Measurements from ENCODE around the gene OSGEP.

Gene OSGEP

GRCh38 chr14:20400589-20400964 is 54.0 kb downstream of the OSGEP start:
- TF ChIP-seq POLR2AphosphoS5 (IDR thresholded peaks at IDR 0.05; ENCODE audit: low read depth) (no peak), GABPA (IDR thresholded peaks at IDR 0.05; ENCODE audit: low read depth) (no peak), SPI1 (IDR thresholded peaks at IDR 0.05; ENCODE audit: borderline replicate concordance, low read depth) (no peak)
- TF ChIP-seq, protein P1, sequence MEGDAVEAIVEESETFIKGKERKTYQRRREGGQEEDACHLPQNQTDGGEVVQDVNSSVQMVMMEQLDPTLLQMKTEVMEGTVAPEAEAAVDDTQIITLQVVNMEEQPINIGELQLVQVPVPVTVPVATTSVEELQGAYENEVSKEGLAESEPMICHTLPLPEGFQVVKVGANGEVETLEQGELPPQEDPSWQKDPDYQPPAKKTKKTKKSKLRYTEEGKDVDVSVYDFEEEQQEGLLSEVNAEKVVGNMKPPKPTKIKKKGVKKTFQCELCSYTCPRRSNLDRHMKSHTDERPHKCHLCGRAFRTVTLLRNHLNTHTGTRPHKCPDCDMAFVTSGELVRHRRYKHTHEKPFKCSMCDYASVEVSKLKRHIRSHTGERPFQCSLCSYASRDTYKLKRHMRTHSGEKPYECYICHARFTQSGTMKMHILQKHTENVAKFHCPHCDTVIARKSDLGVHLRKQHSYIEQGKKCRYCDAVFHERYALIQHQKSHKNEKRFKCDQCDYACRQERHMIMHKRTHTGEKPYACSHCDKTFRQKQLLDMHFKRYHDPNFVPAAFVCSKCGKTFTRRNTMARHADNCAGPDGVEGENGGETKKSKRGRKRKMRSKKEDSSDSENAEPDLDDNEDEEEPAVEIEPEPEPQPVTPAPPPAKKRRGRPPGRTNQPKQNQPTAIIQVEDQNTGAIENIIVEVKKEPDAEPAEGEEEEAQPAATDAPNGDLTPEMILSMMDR (IDR thresholded peaks at IDR 0.05; ENCODE audit: insufficient read depth, low read length) = no peak
- TF ChIP-seq, protein P2, sequence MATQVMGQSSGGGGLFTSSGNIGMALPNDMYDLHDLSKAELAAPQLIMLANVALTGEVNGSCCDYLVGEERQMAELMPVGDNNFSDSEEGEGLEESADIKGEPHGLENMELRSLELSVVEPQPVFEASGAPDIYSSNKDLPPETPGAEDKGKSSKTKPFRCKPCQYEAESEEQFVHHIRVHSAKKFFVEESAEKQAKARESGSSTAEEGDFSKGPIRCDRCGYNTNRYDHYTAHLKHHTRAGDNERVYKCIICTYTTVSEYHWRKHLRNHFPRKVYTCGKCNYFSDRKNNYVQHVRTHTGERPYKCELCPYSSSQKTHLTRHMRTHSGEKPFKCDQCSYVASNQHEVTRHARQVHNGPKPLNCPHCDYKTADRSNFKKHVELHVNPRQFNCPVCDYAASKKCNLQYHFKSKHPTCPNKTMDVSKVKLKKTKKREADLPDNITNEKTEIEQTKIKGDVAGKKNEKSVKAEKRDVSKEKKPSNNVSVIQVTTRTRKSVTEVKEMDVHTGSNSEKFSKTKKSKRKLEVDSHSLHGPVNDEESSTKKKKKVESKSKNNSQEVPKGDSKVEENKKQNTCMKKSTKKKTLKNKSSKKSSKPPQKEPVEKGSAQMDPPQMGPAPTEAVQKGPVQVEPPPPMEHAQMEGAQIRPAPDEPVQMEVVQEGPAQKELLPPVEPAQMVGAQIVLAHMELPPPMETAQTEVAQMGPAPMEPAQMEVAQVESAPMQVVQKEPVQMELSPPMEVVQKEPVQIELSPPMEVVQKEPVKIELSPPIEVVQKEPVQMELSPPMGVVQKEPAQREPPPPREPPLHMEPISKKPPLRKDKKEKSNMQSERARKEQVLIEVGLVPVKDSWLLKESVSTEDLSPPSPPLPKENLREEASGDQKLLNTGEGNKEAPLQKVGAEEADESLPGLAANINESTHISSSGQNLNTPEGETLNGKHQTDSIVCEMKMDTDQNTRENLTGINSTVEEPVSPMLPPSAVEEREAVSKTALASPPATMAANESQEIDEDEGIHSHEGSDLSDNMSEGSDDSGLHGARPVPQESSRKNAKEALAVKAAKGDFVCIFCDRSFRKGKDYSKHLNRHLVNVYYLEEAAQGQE (IDR thresholded peaks at IDR 0.05; ENCODE audit: insufficient replicate concordance, low read depth) = no peak
- Histone ChIP-seq H3K27me3 (ENCODE audit: insufficient read depth, poor library complexity, severe bottlenecking) (no peaks in the 10 kb centered on the region), H3K4me3 (replicated peaks; ENCODE audit: insufficient read depth, low read length) (no peak overlapping the region), H3K27ac (replicated peaks) (no peak overlapping the region)
- no peak for DNase-seq (ENCODE audit: low read depth in 1 of 2, low spot score in 1 of 2)

- no peak for TF ChIP-seq GABPA (IDR thresholded peaks at IDR 0.05; ENCODE audit: low read depth)
- no peak for TF ChIP-seq SPI1 (IDR thresholded peaks at IDR 0.05; ENCODE audit: borderline replicate concordance, low read depth)
- TF ChIP-seq, protein P1 (IDR thresholded peaks at IDR 0.05; ENCODE audit: insufficient read depth, low read length) = no peak
- TF ChIP-seq, protein P2 (IDR thresholded peaks at IDR 0.05; ENCODE audit: insufficient replicate concordance, low read depth) = no peak
- TF ChIP-seq POLR2AphosphoS5 (IDR thresholded peaks at IDR 0.05; ENCODE audit: low read depth) = no peak
- Histone ChIP-seq H3K4me3 (replicated peaks; ENCODE audit: insufficient read depth, low read length) (no peak overlapping the region), H3K27me3 (ENCODE audit: insufficient read depth, poor library complexity, severe bottlenecking) (no peaks in the 10 kb centered on the region), H3K27ac (replicated peaks) (no peak overlapping the region)
- DNase-seq (ENCODE audit: low read depth in 1 of 2, low spot score in 1 of 2) = no peak
Measured at GRCh38 chr14:20397511-20397910, 57.1 kb downstream of the OSGEP start.

Measured in HL-60 (cell line).